H9 (cell line): ENCODE results near the gene TAF4. TPM values are rescaled to one million over a fixed set of nuclear protein-coding genes. Genes with fewer than 3 reads are reported as not detected.

Experiments used
- DNase-seq: peaks from one replicate; pipeline ENCODE4 v3.0.0-alpha.2; 2017
- H2AFZ ChIP-seq: one replicate; pipeline ENCODE4 v1.6.1; 2013; ENCODE audit warnings: mild to moderate bottlenecking, low read length, control low read depth, moderate library complexity
- H2AK5ac ChIP-seq: 2 replicates; pipeline ENCODE4 v1.6.1; 2013; ENCODE audit warnings: low read length, control low read depth, mixed read lengths; ENCODE audit not compliant: insufficient read length
- H2BK120ac ChIP-seq: one replicate; pipeline ENCODE4 v1.6.1; 2013; ENCODE audit warnings: low read depth, mild to moderate bottlenecking, low read length, control low read depth, inconsistent platforms; ENCODE audit not compliant: poor library complexity, severe bottlenecking
- H2BK12ac ChIP-seq: 2 replicates; pipeline ENCODE4 v1.6.1; 2013; ENCODE audit warnings: low read length, control low read depth, mixed read lengths, low read depth; ENCODE audit not compliant: insufficient read length
- H2BK15ac ChIP-seq: 2 replicates; pipeline ENCODE4 v1.6.1; 2013; ENCODE audit warnings: low read depth, low read length, control low read depth
- H2BK20ac ChIP-seq: one replicate; pipeline ENCODE4 v1.6.1; 2013; ENCODE audit warnings: low read depth, mild to moderate bottlenecking, low read length, control low read depth, inconsistent platforms; ENCODE audit not compliant: poor library complexity, severe bottlenecking
- H2BK5ac ChIP-seq: 2 replicates; pipeline ENCODE4 v1.6.1; 2013; ENCODE audit warnings: low read length, control low read depth, mixed read lengths; ENCODE audit not compliant: insufficient read length
- H3K14ac ChIP-seq: 2 replicates; pipeline ENCODE4 v1.6.1; 2013; ENCODE audit warnings: low read length, control low read depth; ENCODE audit not compliant: insufficient read depth
- H3K18ac ChIP-seq: 2 replicates; pipeline ENCODE4 v1.6.1; 2013; ENCODE audit warnings: low read depth, mild to moderate bottlenecking, mixed read lengths, low read length, control low read depth; ENCODE audit not compliant: insufficient read length
- H3K23ac ChIP-seq: 2 replicates; pipeline ENCODE4 v1.6.1; 2013; ENCODE audit warnings: low read length, control low read depth, mixed read lengths, low read depth; ENCODE audit not compliant: insufficient read length
- H3K23me2 ChIP-seq: 2 replicates; pipeline ENCODE4 v1.6.1; 2013; ENCODE audit warnings: low read depth, mild to moderate bottlenecking, mixed read lengths, low read length, control low read depth; ENCODE audit not compliant: insufficient read length, poor library complexity, severe bottlenecking
- H3K27ac ChIP-seq: 2 replicates; pipeline ENCODE4 v1.5.1; 2013; ENCODE audit warnings: low read length, control low read depth, mixed read lengths, low read depth; ENCODE audit not compliant: insufficient read length
- H3K27me3 ChIP-seq: 2 replicates; pipeline ENCODE4 v1.6.1; 2013; ENCODE audit warnings: low read length, control low read depth, inconsistent platforms; ENCODE audit not compliant: insufficient read depth
- H3K4ac ChIP-seq: 2 replicates; pipeline ENCODE4 v1.6.1; 2013; ENCODE audit warnings: low read depth, mild to moderate bottlenecking, control low read depth, inconsistent platforms, low read length, moderate library complexity
- H3K4me1 ChIP-seq: 2 replicates; pipeline ENCODE4 v1.6.1; 2013; ENCODE audit warnings: low read length, control low read depth, inconsistent platforms; ENCODE audit not compliant: insufficient read depth
- H3K4me2 ChIP-seq: 2 replicates; pipeline ENCODE4 v1.6.1; 2013; ENCODE audit warnings: low read length, control low read depth, mixed read lengths; ENCODE audit not compliant: insufficient read length, insufficient read depth
- H3K56ac ChIP-seq: 2 replicates; pipeline ENCODE4 v1.6.1; 2013; ENCODE audit warnings: low read depth, mild to moderate bottlenecking, mixed read lengths, low read length, control low read depth; ENCODE audit not compliant: insufficient read length
- H3K79me1 ChIP-seq: 2 replicates; pipeline ENCODE4 v1.6.1; 2013; ENCODE audit warnings: low read depth, mild to moderate bottlenecking, moderate library complexity, low read length, control low read depth, inconsistent platforms; ENCODE audit not compliant: insufficient read depth, poor library complexity, severe bottlenecking
- H3K79me2 ChIP-seq: 2 replicates; pipeline ENCODE4 v1.6.1; 2013; ENCODE audit warnings: low read length, control low read depth, inconsistent platforms; ENCODE audit not compliant: insufficient read depth
- H3K9ac ChIP-seq: 2 replicates; pipeline ENCODE4 v1.6.1; 2013; ENCODE audit warnings: low read length, control low read depth, mixed read lengths; ENCODE audit not compliant: insufficient read length; ENCODE audit errors: extremely low read depth
- H3K9me3 ChIP-seq: one replicate; pipeline ENCODE4 v1.6.1; 2013; ENCODE audit warnings: low read depth, low read length, inconsistent platforms; ENCODE audit not compliant: control insufficient read depth
- H3T11ph ChIP-seq: one replicate; pipeline ENCODE4 v1.6.1; 2013; ENCODE audit warnings: mild to moderate bottlenecking, low read length, control low read depth, inconsistent platforms
- H4K20me1 ChIP-seq: one replicate; pipeline ENCODE4 v1.6.1; 2013; ENCODE audit not compliant: control insufficient read depth, insufficient read length, insufficient read depth
- H4K5ac ChIP-seq: 2 replicates; pipeline ENCODE4 v1.6.1; 2013; ENCODE audit warnings: low read depth, mild to moderate bottlenecking, mixed read lengths, low read length, control low read depth; ENCODE audit not compliant: insufficient read length
- H4K8ac ChIP-seq: replicated peaks from 2 replicates; pipeline ENCODE4 v1.6.1; 2013; ENCODE audit warnings: low read length, control low read depth, mixed read lengths, low read depth; ENCODE audit not compliant: insufficient read length
- H4K91ac ChIP-seq: 2 replicates; pipeline ENCODE4 v1.6.1; 2013; ENCODE audit warnings: low read depth, mild to moderate bottlenecking, moderate library complexity, mixed read lengths, low read length, control low read depth; ENCODE audit not compliant: insufficient read length
- H3K27ac Mint-ChIP-seq, 3 experiments: 2 replicates in 2 of 3; 3 replicates in 1 of 3; pipeline ENCODE4 v1.8.0; 2020 to 2021; ENCODE audit warnings: mixed read lengths in 3 of 3, mild to moderate bottlenecking in 1 of 3, moderate library complexity in 1 of 3
- H3K27me3 Mint-ChIP-seq: 2 replicates; pipeline ENCODE4 v1.8.0; 2021; ENCODE audit warnings: low read depth, mild to moderate bottlenecking, moderate library complexity, mixed read lengths
- H3K36me3 Mint-ChIP-seq, 3 experiments: 2 replicates in 2 of 3; 3 replicates in 1 of 3; pipeline ENCODE4 v1.8.0; 2020 to 2021; ENCODE audit warnings: low read depth in 3 of 3, mixed read lengths in 3 of 3; ENCODE audit not compliant: insufficient read depth in 1 of 3
- H3K4me1 Mint-ChIP-seq, 2 experiments: 2 replicates each; pipeline ENCODE4 v1.8.0; 2020; ENCODE audit warnings: mixed read lengths in 2 of 2
- H3K4me3 Mint-ChIP-seq, 2 experiments: 2 replicates in 1 of 2; 3 replicates in 1 of 2; pipeline ENCODE4 v1.8.0; 2020 to 2021; ENCODE audit warnings: mild to moderate bottlenecking in 2 of 2, mixed read lengths in 2 of 2, moderate library complexity in 1 of 2
- H3K9me3 Mint-ChIP-seq, 2 experiments: 2 replicates in 1 of 2; 3 replicates in 1 of 2; pipeline ENCODE4 v1.8.0; 2020; ENCODE audit warnings: mild to moderate bottlenecking in 2 of 2, mixed read lengths in 2 of 2, moderate library complexity in 1 of 2
- CTCF ChIP-seq: fragments of 200-600 bp; sonication (generic); conservative IDR thresholded peaks from 3 replicates; pipeline ENCODE4 v1.8.0; 2021; ENCODE audit warnings: antibody characterized with exemption, mild to moderate bottlenecking
- WGBS: extraction: QIAGEN DNeasy Blood & Tissue Kit; methylation state at CpG from one replicate; pipeline ENCODE4 v1.1.7; 2013; ENCODE audit warnings: missing lambda C conversion rate, low lambda C conversion rate, mixed read lengths; ENCODE audit not compliant: insufficient read length; ENCODE audit errors: extremely low coverage; 5-methylcytosine and 5-hydroxymethylcytosine counted together
- total RNA-seq: library from RNA; stranded (reverse); gene quantifications from 2 replicates; pipeline ENCODE4 v1.2.1, GENCODE V29; 2021

Gene TAF4
- total RNA-seq, 1 experiment from 2014 or later: 30.8 TPM

- no peak for DNase-seq
- Histone ChIP-seq H3K23ac (no peak overlapping the region), H2BK12ac (no peak overlapping the region), H4K5ac (no peak overlapping the region), H3T11ph (no peak overlapping the region), H3K9ac (no peak overlapping the region), H2AK5ac (no peak overlapping the region), H4K8ac (no peak overlapping the region), H4K91ac (no peak overlapping the region), H3K27ac (no peak overlapping the region), H3K4me1 (0 out of 2 replicates have a peak, but pooled peaks cover 3% of the 10 kb centered on the region), H3K4ac (no peak overlapping the region), H3K14ac (no peak overlapping the region), H3K4me2 (no peak overlapping the region), H2BK15ac (no peak overlapping the region), H3K18ac (no peak overlapping the region), H3K27me3 (no peaks in the 10 kb centered on the region), H3K23me2 (no peaks in the 10 kb centered on the region), H4K20me1 (no peaks in the 10 kb centered on the region), H3K79me2 (peaks cover 45% of the 10 kb centered on the region; the same call in 1 of the 2 replicates), H3K56ac (no peak overlapping the region), H2BK120ac (no peak overlapping the region), H2BK20ac (no peak overlapping the region), H2AFZ (no peak overlapping the region), H3K79me1 (peaks cover 5% of the 10 kb centered on the region), H2BK5ac (no peak overlapping the region), H3K9me3 (no peaks in the 10 kb centered on the region)
- H3K4me1 Mint-ChIP-seq: peaks cover 50 to 54% of the 10 kb centered on the region in 2 experiments
- no peak overlapping the region for H3K27ac Mint-ChIP-seq
- H3K36me3 Mint-ChIP-seq: peaks cover 0 to 3% (median 0%) of the 10 kb centered on the region in 3 experiments; a peak in 3 of 7 replicates
- WGBS: no CpG with 5 or more reads among the region's 11 CpGs
- TF ChIP-seq CTCF: no peak
- no peak overlapping the region for H3K4me3 Mint-ChIP-seq
- no peaks in the 10 kb centered on the region for H3K9me3 Mint-ChIP-seq
- no peaks in the 10 kb centered on the region for H3K27me3 Mint-ChIP-seq
These were observed 41.7 kb downstream of the TAF4 start for GRCh38 chr20:62023935-62024334.
